Measurements from ENCODE around the gene CCDC73.
"Not testable (repeated sequence)": the region's sequence is repeated elsewhere in the genome, so short reads cannot be mapped to it uniquely, and the experiment has no call there.

CCDC73 gene

GRCh38 chr11:32817181-32817851, 22.9 kb upstream of the CCDC73 start:
- H3K4me1 ChIP-seq (ENCODE audit: control insufficient read depth, insufficient read depth, low read length): no peaks in the 10 kb centered on the region

DNA sequence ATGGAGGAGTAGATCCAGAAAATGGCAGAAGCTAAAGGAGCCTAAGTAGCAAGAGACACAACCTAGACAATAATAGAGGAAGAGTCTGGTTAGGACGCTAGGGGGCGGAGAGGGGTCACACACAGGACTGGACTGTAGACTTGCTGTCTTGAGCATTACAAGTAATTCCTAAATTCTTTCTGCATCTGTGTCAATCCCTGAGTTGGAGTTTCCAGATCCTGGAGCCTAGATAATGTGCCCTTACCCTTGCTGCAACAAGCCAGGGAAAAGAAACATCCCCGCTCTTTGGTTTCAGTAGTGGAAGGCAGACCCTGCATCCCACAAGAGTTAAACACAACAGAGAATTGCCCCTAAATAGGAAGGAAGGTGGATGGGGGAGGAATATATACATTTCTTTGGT, 14.9 kb upstream of the CCDC73 start:
- H3K4me3 ChIP-seq (ENCODE audit: insufficient read depth, low read depth, low read length): no peak overlapping the region
- no peaks in the 10 kb centered on the region for H3K36me3 ChIP-seq (ENCODE audit: control insufficient read depth, insufficient read depth, low read length)
- no peaks in the 10 kb centered on the region for H3K4me1 ChIP-seq (ENCODE audit: control insufficient read depth, insufficient read depth, low read length)
- no peak overlapping the region for H3K27ac ChIP-seq (ENCODE audit: insufficient read depth, low read depth, low read length, poor library complexity, severe bottlenecking)
- no peaks in the 10 kb centered on the region for H3K9me3 ChIP-seq (ENCODE audit: control insufficient read depth, low read length)
- no peaks in the 10 kb centered on the region for H3K27me3 ChIP-seq (ENCODE audit: control insufficient read depth, insufficient read depth, low read length, poor library complexity, severe bottlenecking)
- WGBS, 2 experiments: 22 to 29% methylated on average over 3 of the region's 3 CpGs

More at GRCh38 chr11:32817181-32817851, 22.9 kb upstream of the CCDC73 start:
- WGBS, 2 experiments: 94 to 95% methylated on average over 4 of the region's 4 CpGs
- no peak overlapping the region for H3K27ac ChIP-seq (ENCODE audit: insufficient read depth, low read depth, low read length, poor library complexity, severe bottlenecking)
- H3K27me3 ChIP-seq (ENCODE audit: control insufficient read depth, insufficient read depth, low read length, poor library complexity, severe bottlenecking): no peaks in the 10 kb centered on the region
- no peak overlapping the region for H3K4me3 ChIP-seq (ENCODE audit: insufficient read depth, low read depth, low read length)
- no peaks in the 10 kb centered on the region for H3K36me3 ChIP-seq (ENCODE audit: control insufficient read depth, insufficient read depth, low read length)
- H3K9me3 ChIP-seq (ENCODE audit: control insufficient read depth, low read length): no peaks in the 10 kb centered on the region

DNA sequence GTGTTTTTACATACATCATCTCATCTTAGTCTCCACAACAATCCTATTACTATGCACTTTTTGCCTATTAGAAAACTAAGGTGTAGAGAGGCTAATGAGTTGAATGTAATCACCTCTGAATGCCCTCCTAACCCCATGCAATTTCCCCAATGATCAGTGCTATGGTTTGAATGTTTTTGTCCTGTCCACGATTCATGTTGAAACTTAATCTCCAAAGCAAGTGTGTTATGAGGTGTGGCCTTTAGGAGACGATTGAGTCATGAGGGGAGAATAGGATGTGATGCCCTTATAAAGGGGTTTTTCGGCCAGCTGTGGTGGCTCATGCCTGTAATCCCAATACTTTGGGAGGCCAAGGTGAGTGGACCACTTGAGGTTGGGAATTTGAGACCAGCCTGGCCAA, 2.0 kb upstream of the CCDC73 start:
- WGBS, 2 experiments: 88 to 91% methylated on average over 3 of the region's 3 CpGs
- Histone ChIP-seq H3K4me3 (ENCODE audit: insufficient read depth, low read depth, low read length) (no peak overlapping the region), H3K36me3 (ENCODE audit: control insufficient read depth, insufficient read depth, low read length) (no peaks in the 10 kb centered on the region), H3K4me1 (ENCODE audit: control insufficient read depth, insufficient read depth, low read length) (no peaks in the 10 kb centered on the region), H3K27ac (ENCODE audit: insufficient read depth, low read depth, low read length, poor library complexity, severe bottlenecking) (no peak overlapping the region), H3K9me3 (ENCODE audit: control insufficient read depth, low read length) (no peaks in the 10 kb centered on the region), H3K27me3 (ENCODE audit: control insufficient read depth, insufficient read depth, low read length, poor library complexity, severe bottlenecking) (no peaks in the 10 kb centered on the region)

DNA sequence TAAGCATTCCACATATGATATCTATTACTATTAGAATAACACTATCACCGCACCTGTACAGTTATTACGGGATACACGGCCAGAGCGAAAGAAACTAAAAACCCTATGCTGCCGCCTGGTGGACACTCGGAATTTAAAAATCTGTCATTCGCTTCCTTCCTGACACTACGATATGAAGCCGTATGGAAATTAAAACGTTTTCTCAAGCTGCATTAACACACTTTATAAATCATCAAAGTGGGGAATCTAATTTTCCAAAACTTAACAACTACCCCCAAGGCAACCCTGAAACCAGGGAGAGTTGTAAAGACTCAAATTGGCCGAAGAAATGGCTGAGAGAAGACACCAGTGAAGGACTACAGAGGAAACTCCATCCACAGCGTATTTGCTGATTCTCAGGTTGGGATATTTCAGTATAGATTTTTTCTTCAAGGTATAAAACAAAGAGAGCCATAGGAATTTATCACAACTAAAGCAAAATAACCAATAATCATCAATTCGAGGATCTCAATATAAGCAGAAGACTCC, 1.4 kb downstream of the CCDC73 start:
- no peak overlapping the region for H3K4me3 ChIP-seq (ENCODE audit: insufficient read depth, low read depth, low read length)
- H3K9me3 ChIP-seq (ENCODE audit: control insufficient read depth, low read length): no peaks in the 10 kb centered on the region
- no peaks in the 10 kb centered on the region for H3K36me3 ChIP-seq (ENCODE audit: control insufficient read depth, insufficient read depth, low read length)
- no peaks in the 10 kb centered on the region for H3K4me1 ChIP-seq (ENCODE audit: control insufficient read depth, insufficient read depth, low read length)
- H3K27ac ChIP-seq (ENCODE audit: insufficient read depth, low read depth, low read length, poor library complexity, severe bottlenecking): no peak overlapping the region
- no peaks in the 10 kb centered on the region for H3K27me3 ChIP-seq (ENCODE audit: control insufficient read depth, insufficient read depth, low read length, poor library complexity, severe bottlenecking)
- 38 to 43% methylated on average over 13 of the region's 13 CpGs for WGBS, 2 experiments

DNA sequence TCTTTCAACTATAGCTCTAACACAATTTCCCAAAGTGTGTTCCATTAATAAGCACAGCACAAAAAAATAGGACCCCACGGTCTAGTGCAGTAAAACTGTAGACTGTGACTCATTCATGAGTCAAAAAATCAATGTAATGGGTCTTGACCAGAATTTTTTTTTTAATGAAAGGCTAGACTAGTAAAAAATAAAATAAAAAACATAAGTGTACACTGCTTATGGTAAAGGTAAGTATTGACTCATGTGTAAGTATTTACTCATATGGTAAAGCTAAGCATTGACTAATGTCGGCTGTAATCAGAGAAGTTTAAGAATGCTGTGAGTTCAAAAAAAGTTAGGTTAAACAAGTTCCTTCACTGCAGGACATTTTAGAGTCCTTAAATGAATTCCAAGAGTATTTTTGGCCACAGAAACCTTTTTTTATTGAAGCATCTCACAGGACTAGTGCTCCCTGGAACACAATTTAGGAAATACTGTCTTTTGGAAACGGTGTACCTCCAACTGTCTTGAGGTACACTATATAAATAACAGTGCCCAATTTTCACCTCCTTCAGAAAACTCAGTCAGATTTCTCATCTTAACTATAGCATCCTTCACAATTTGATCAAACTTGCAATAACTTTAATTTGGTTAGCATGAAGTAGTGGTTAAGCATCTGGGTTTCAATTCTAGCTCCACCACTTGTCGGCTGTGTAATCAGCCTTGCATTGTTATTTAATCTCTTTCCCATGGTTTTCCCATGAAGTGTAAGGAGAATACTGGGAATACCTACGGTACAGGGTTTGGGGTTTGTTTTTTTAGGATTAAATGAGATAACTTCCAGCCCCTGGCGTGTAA, 2.1 kb downstream of the CCDC73 start:
- Histone ChIP-seq H3K36me3 (ENCODE audit: control insufficient read depth, insufficient read depth, low read length) (no peaks in the 10 kb centered on the region), H3K4me1 (ENCODE audit: control insufficient read depth, insufficient read depth, low read length) (no peaks in the 10 kb centered on the region), H3K27ac (ENCODE audit: insufficient read depth, low read depth, low read length, poor library complexity, severe bottlenecking) (no peak overlapping the region), H3K4me3 (ENCODE audit: insufficient read depth, low read depth, low read length) (no peak overlapping the region), H3K27me3 (ENCODE audit: control insufficient read depth, insufficient read depth, low read length, poor library complexity, severe bottlenecking) (no peaks in the 10 kb centered on the region), H3K9me3 (ENCODE audit: control insufficient read depth, low read length) (no peaks in the 10 kb centered on the region)
- WGBS, 2 experiments: 51 to 55% methylated on average over 5 of the region's 6 CpGs

- H3K9me3 ChIP-seq (ENCODE audit: control insufficient read depth, low read length): no peaks in the 10 kb centered on the region
- H3K36me3 ChIP-seq (ENCODE audit: control insufficient read depth, insufficient read depth, low read length): no peaks in the 10 kb centered on the region
- no peaks in the 10 kb centered on the region for H3K4me1 ChIP-seq (ENCODE audit: control insufficient read depth, insufficient read depth, low read length)
- no peak overlapping the region for H3K4me3 ChIP-seq (ENCODE audit: insufficient read depth, low read depth, low read length)
- no peaks in the 10 kb centered on the region for H3K27me3 ChIP-seq (ENCODE audit: control insufficient read depth, insufficient read depth, low read length, poor library complexity, severe bottlenecking)
- no peak overlapping the region for H3K27ac ChIP-seq (ENCODE audit: insufficient read depth, low read depth, low read length, poor library complexity, severe bottlenecking)
- 75 to 100% methylated on average over 1 of the region's 1 CpG for WGBS, 2 experiments
Observed at GRCh38 chr11:32790916-32791315, 3.5 kb downstream of the CCDC73 start.

GRCh38 chr11:32786811-32787210, 7.7 kb downstream of the CCDC73 start:
- Histone ChIP-seq H3K9me3 (ENCODE audit: control insufficient read depth, low read length) (no peaks in the 10 kb centered on the region), H3K27me3 (ENCODE audit: control insufficient read depth, insufficient read depth, low read length, poor library complexity, severe bottlenecking) (no peaks in the 10 kb centered on the region), H3K36me3 (ENCODE audit: control insufficient read depth, insufficient read depth, low read length) (no peaks in the 10 kb centered on the region), H3K4me1 (ENCODE audit: control insufficient read depth, insufficient read depth, low read length) (no peaks in the 10 kb centered on the region), H3K27ac (ENCODE audit: insufficient read depth, low read depth, low read length, poor library complexity, severe bottlenecking) (no peak overlapping the region), H3K4me3 (ENCODE audit: insufficient read depth, low read depth, low read length) (no peak overlapping the region)

GRCh38 chr11:32785262-32785661, 9.2 kb downstream of the CCDC73 start:
- Histone ChIP-seq H3K4me3 (ENCODE audit: insufficient read depth, low read depth, low read length) (no peak overlapping the region), H3K36me3 (ENCODE audit: control insufficient read depth, insufficient read depth, low read length) (no peaks in the 10 kb centered on the region), H3K27ac (ENCODE audit: insufficient read depth, low read depth, low read length, poor library complexity, severe bottlenecking) (no peak overlapping the region), H3K27me3 (ENCODE audit: control insufficient read depth, insufficient read depth, low read length, poor library complexity, severe bottlenecking) (no peaks in the 10 kb centered on the region), H3K9me3 (ENCODE audit: control insufficient read depth, low read length) (no peaks in the 10 kb centered on the region), H3K4me1 (ENCODE audit: control insufficient read depth, insufficient read depth, low read length) (no peaks in the 10 kb centered on the region)
- 87 to 94% methylated on average over 3 of the region's 3 CpGs for WGBS, 2 experiments

GRCh38 chr11:32781721-32782120, 12.7 kb downstream of the CCDC73 start:
- Histone ChIP-seq H3K27ac (ENCODE audit: insufficient read depth, low read depth, low read length, poor library complexity, severe bottlenecking) (no peak overlapping the region), H3K9me3 (ENCODE audit: control insufficient read depth, low read length) (no peaks in the 10 kb centered on the region), H3K36me3 (ENCODE audit: control insufficient read depth, insufficient read depth, low read length) (no peaks in the 10 kb centered on the region), H3K27me3 (ENCODE audit: control insufficient read depth, insufficient read depth, low read length, poor library complexity, severe bottlenecking) (no peaks in the 10 kb centered on the region), H3K4me3 (ENCODE audit: insufficient read depth, low read depth, low read length) (no peak overlapping the region), H3K4me1 (ENCODE audit: control insufficient read depth, insufficient read depth, low read length) (no peaks in the 10 kb centered on the region)
- WGBS, 2 experiments: 85 to 86% methylated on average over 5 of the region's 5 CpGs

DNA sequence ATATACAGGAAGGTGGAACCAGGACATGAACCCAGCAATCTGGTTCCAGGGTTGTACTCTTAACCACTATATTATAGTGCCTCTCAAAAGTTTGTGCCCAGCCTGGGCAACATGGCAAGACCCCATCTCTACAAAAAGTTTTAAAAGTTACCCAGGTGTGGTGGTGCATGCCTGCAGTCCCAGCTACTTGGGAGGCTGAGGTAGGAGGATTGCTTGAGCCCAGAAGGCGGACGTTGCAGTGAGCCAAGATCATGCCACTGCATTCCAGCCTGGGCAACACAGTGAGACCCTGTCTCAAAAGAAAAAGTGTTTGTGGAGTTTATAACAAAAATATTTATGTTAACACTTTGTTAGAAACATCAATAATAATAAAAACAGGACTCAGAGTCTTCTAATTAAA, 13.6 kb downstream of the CCDC73 start:
- not testable (repeated sequence) for H3K4me1 ChIP-seq (ENCODE audit: control insufficient read depth, insufficient read depth, low read length); H3K36me3 ChIP-seq (ENCODE audit: control insufficient read depth, insufficient read depth, low read length); H3K9me3 ChIP-seq (ENCODE audit: control insufficient read depth, low read length); H3K27ac ChIP-seq (ENCODE audit: insufficient read depth, low read depth, low read length, poor library complexity, severe bottlenecking); H3K27me3 ChIP-seq (ENCODE audit: control insufficient read depth, insufficient read depth, low read length, poor library complexity, severe bottlenecking); H3K4me3 ChIP-seq (ENCODE audit: insufficient read depth, low read depth, low read length)
- WGBS, 2 experiments: 90 to 96% methylated on average over 2 of the region's 2 CpGs

Data from ectodermal cell (in vitro differentiated cells).